ENCODE measurements around the gene CYBA. TPM values are rescaled to one million over a fixed set of nuclear protein-coding genes. Genes with fewer than 3 reads are reported as not detected.

Gene CYBA
- polyA plus RNA-seq, 1 donor (not counting 4 experiments of a cell fraction or from before 2014, with no cell fraction given), result 4.4 TPM

GRCh38 chr16:88681084-88681680 is 30.3 kb upstream of the CYBA start:
- H3K36me3 ChIP-seq (ENCODE audit: control insufficient read depth in 2 of 2, extremely low read depth in 1 of 2, insufficient read depth in 2 of 2, low read length in 2 of 2), result no peaks in the 10 kb centered on the region
- no peaks in the 10 kb centered on the region for H4K20me1 ChIP-seq (ENCODE audit: control insufficient read depth, extremely low read depth, insufficient read depth, low read length)
- H3K4me1 ChIP-seq (ENCODE audit: control insufficient read depth, extremely low read depth, insufficient read depth, low read length), result peaks cover 11% of the 10 kb centered on the region
- TF ChIP-seq EZH2 (IDR thresholded peaks at IDR 0.05; ENCODE audit: low read length) (no peak), CTCF (optimal IDR thresholded peaks at IDR 0.05 in 1 of 3, IDR thresholded peaks at IDR 0.05 in 1 of 3, conservative IDR thresholded peaks at IDR 0.05 in 1 of 3; ENCODE audit: extremely low read depth in 1 of 3, insufficient read depth in 2 of 3, low read length in 3 of 3) (peak; percentile 44 to 91 (median 88))
- no peak overlapping the region for H3K27ac ChIP-seq (ENCODE audit: control insufficient read depth, insufficient read depth, low read length)
- H3K9ac ChIP-seq (ENCODE audit: control insufficient read depth, extremely low read depth, insufficient read depth, low read length), result no peak overlapping the region
- H3K79me2 ChIP-seq (ENCODE audit: control insufficient read depth, insufficient read depth, low read length), result no peaks in the 10 kb centered on the region
- H3K9me1 ChIP-seq (ENCODE audit: control insufficient read depth, extremely low read depth, insufficient read depth, low read length), result no peaks in the 10 kb centered on the region
- dilution Hi-C loops (cut with MboI; ENCODE audit: extremely low pct_ligation_motif_present, low sequenced_read_pairs), result no loop called here
- H3K4me3 ChIP-seq (ENCODE audit: control insufficient read depth in 2 of 3, extremely low read depth in 1 of 3, insufficient read depth in 2 of 3, low read depth in 1 of 3, low read length in 3 of 3), result no peak overlapping the region
- no peak overlapping the region for H2AFZ ChIP-seq (ENCODE audit: control insufficient read depth, low read length)
- no peak for FAIRE-seq
- peaks cover 36% of the 10 kb centered on the region for H3K27me3 ChIP-seq (ENCODE audit: control insufficient read depth, extremely low read depth, insufficient read depth, low read length)
- H3K4me2 ChIP-seq (ENCODE audit: control insufficient read depth, extremely low read depth, insufficient read depth, low read depth, low read length), result no peak overlapping the region
- no peaks in the 10 kb centered on the region for H3K9me3 ChIP-seq (ENCODE audit: control insufficient read depth, low read depth, low read length)
- no peak for DNase-seq (ENCODE audit: low read depth, low spot score)

- DNase-seq (ENCODE audit: low read depth, low spot score), result no peak
- no peak overlapping the region for H3K9ac ChIP-seq (ENCODE audit: control insufficient read depth, extremely low read depth, insufficient read depth, low read length)
- peaks cover 7% of the 10 kb centered on the region for H3K4me1 ChIP-seq (ENCODE audit: control insufficient read depth, extremely low read depth, insufficient read depth, low read length)
- peaks cover 31% of the 10 kb centered on the region for H3K27me3 ChIP-seq (ENCODE audit: control insufficient read depth, extremely low read depth, insufficient read depth, low read length)
- H3K79me2 ChIP-seq (ENCODE audit: control insufficient read depth, insufficient read depth, low read length), result no peaks in the 10 kb centered on the region
- no peaks in the 10 kb centered on the region for H3K9me1 ChIP-seq (ENCODE audit: control insufficient read depth, extremely low read depth, insufficient read depth, low read length)
- H2AFZ ChIP-seq (ENCODE audit: control insufficient read depth, low read length), result no peak overlapping the region
- H3K36me3 ChIP-seq (ENCODE audit: control insufficient read depth in 2 of 2, extremely low read depth in 1 of 2, insufficient read depth in 2 of 2, low read length in 2 of 2), result no peaks in the 10 kb centered on the region
- no peak for FAIRE-seq
- H3K27ac ChIP-seq (ENCODE audit: control insufficient read depth, insufficient read depth, low read length), result no peak overlapping the region
- dilution Hi-C loops (cut with MboI; ENCODE audit: extremely low pct_ligation_motif_present, low sequenced_read_pairs), result no loop called here
- H3K4me2 ChIP-seq (ENCODE audit: control insufficient read depth, extremely low read depth, insufficient read depth, low read depth, low read length), result no peak overlapping the region
- TF ChIP-seq CTCF (optimal IDR thresholded peaks at IDR 0.05 in 1 of 3, IDR thresholded peaks at IDR 0.05 in 1 of 3, conservative IDR thresholded peaks at IDR 0.05 in 1 of 3; ENCODE audit: extremely low read depth in 1 of 3, insufficient read depth in 2 of 3, low read length in 3 of 3) (no peak), EZH2 (IDR thresholded peaks at IDR 0.05; ENCODE audit: low read length) (no peak)
- H4K20me1 ChIP-seq (ENCODE audit: control insufficient read depth, extremely low read depth, insufficient read depth, low read length), result no peaks in the 10 kb centered on the region
- no peak overlapping the region for H3K4me3 ChIP-seq (ENCODE audit: control insufficient read depth in 2 of 3, extremely low read depth in 1 of 3, insufficient read depth in 2 of 3, low read depth in 1 of 3, low read length in 3 of 3)
- no peaks in the 10 kb centered on the region for H3K9me3 ChIP-seq (ENCODE audit: control insufficient read depth, low read depth, low read length)
Measured at GRCh38 chr16:88680554-88681083, 29.8 kb upstream of the CYBA start.
